ENCODE data around the gene IER3.
A peak's percentile ranks its signal among the peaks of the same experiment; 100 is the strongest.

DNA sequence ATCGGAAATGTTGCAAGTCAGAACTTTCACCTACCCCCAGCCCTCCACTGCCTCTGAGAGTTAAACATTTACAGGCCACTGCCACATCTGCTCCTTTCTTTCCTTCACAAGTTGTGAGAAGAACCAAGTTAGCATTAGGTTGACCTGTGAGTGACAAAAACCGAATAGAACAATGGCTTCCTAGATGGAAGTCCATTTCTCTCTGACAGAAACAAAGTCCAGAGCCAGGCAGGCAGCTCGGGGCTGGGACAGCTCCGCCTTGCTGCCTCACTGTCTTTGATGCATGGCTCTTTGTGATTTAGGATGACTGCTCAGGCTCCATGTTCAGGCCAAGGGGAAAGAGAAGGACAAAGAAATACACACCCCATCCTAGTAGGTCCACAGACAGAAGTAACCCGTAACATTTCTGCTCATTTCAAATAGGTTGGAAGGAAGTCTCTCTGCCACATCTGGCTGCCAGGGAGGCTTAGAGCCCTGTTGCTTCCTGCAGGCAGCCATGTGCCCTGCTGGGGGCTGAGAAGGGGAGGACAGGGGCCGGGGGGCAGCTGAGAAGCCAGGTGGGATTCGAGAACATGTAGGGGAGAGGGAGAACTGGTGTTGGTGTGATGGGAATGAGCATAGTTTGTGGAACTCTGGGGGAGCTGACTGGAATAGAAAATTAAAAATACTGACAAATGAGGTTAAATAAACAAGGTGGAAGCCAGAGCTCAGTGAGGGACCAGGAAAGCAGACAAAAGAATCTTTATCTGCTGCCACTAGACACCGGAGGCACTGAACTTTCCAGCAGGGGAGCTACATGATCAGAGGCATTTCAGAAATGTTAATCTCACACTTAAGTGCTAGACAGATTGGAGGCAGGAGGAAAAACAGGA lies 19.5 kb upstream of the IER3 start:
- TF ChIP-seq ZNF596 (tag by site-specific recombination; IDR thresholded peaks at IDR 0.05): no peak
- no peak for TF ChIP-seq ZNF223 (tag by site-specific recombination; IDR thresholded peaks at IDR 0.05)
- TF ChIP-seq, protein P1, sequence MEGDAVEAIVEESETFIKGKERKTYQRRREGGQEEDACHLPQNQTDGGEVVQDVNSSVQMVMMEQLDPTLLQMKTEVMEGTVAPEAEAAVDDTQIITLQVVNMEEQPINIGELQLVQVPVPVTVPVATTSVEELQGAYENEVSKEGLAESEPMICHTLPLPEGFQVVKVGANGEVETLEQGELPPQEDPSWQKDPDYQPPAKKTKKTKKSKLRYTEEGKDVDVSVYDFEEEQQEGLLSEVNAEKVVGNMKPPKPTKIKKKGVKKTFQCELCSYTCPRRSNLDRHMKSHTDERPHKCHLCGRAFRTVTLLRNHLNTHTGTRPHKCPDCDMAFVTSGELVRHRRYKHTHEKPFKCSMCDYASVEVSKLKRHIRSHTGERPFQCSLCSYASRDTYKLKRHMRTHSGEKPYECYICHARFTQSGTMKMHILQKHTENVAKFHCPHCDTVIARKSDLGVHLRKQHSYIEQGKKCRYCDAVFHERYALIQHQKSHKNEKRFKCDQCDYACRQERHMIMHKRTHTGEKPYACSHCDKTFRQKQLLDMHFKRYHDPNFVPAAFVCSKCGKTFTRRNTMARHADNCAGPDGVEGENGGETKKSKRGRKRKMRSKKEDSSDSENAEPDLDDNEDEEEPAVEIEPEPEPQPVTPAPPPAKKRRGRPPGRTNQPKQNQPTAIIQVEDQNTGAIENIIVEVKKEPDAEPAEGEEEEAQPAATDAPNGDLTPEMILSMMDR (tag by site-specific recombination; IDR thresholded peaks at IDR 0.05): peak; percentile 58; the same call in 1 of the 2 replicates
- no peak for TF ChIP-seq ZNF239 (tag by site-specific recombination; IDR thresholded peaks at IDR 0.05)
- no peak for TF ChIP-seq ZNF354C (tag by site-specific recombination; IDR thresholded peaks at IDR 0.05; ENCODE audit: borderline replicate concordance, low read depth)
- TF ChIP-seq ZNF184 (tag by site-specific recombination; IDR thresholded peaks at IDR 0.05): no peak
- no peak for TF ChIP-seq ZNF76 (tag by site-specific recombination; IDR thresholded peaks at IDR 0.05; ENCODE audit: borderline replicate concordance, low read depth)
- TF ChIP-seq, protein P2, sequence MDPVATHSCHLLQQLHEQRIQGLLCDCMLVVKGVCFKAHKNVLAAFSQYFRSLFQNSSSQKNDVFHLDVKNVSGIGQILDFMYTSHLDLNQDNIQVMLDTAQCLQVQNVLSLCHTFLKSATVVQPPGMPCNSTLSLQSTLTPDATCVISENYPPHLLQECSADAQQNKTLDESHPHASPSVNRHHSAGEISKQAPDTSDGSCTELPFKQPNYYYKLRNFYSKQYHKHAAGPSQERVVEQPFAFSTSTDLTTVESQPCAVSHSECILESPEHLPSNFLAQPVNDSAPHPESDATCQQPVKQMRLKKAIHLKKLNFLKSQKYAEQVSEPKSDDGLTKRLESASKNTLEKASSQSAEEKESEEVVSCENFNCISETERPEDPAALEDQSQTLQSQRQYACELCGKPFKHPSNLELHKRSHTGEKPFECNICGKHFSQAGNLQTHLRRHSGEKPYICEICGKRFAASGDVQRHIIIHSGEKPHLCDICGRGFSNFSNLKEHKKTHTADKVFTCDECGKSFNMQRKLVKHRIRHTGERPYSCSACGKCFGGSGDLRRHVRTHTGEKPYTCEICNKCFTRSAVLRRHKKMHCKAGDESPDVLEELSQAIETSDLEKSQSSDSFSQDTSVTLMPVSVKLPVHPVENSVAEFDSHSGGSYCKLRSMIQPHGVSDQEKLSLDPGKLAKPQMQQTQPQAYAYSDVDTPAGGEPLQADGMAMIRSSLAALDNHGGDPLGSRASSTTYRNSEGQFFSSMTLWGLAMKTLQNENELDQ (tag by site-specific recombination; IDR thresholded peaks at IDR 0.05; ENCODE audit: low read depth): no peak
- peak; percentile 17; the same call in 1 of the 2 replicates for TF ChIP-seq HOXD13 (CRISPR knock-in tag; IDR thresholded peaks at IDR 0.05; ENCODE audit: borderline replicate concordance)
